Dedifferentiated amniotic fluid mesenchymal stem cell (primary cell): Measurements from ENCODE around the gene GNA15.
A peak's percentile ranks its signal among the peaks of the same experiment; 100 is the strongest.

ENCODE experiments used
- DNase-seq: peaks from one replicate; pipeline ENCODE4 v3.0.0-alpha.2; 2016; ENCODE audit errors: extremely low spot score

GNA15 gene

DNA sequence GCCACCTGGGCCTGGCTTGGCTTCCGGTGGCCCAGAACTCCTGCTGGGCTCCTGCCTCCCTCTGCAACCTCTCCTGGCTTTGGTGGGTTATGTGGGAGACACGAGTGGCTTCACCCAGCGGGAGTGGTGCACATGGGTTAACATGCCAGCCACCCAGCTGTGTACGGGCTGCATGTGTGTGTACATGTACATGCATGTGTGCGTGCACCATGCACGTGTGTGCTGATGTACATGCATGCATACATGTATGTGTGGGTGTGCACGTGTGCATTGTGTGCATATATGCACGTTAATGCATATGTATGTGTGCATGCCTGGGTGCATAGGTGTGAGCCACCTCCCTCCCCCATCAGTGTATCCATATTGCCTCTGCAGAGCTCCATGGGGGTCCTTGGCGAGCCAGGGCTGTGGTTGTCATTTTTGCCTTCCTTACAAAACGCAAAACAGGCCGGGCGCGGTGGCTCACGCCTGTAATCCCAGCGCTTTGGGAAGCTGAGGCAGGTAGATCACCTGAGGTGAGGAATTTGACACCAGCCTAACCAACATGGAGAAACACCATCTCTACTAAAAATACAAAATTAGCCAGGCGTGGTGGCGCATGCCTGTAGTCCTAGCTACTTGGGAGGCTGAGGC, 29.2 kb upstream of the GNA15 start:
- no peak for DNase-seq

DNA sequence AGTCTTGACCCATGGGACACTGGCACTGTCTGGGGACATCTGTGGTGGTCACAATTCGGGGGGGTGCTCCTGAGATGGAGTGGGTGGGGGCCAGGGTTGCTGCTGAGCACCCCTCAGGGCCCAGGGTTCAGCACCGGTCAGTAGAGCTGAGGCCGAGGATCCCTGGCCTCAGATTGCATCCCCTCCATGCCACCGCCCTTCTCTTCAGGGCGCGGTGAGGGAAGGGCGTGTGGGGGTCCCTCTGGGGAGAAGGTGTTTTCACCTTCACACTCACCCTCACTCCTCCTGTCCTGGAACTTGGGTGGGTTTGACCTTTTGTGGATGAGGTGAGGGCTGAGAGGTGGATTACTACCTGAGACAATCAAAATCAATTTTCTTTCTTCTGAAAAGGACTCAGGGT, 28.2 kb upstream of the GNA15 start:
- no peak for DNase-seq

DNA sequence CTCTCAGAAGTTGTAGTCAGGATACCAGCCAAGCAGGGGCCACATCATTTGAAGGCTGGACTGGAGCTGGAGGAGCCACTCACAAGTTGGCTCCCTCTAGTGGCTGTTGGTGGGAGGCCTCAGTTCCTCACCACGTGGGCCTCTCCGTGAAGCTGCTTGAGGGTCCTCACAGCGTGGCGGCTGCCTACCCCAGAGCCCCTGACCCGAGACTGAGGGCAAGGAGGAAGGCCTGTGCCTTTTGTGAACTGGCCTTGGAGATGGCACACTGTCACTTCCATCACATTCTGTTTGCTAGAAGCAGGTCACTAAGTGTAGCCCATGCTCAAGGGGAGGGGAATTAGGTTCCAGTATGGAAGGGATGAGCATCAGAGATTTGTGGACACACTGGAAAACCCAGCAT, 27.1 kb upstream of the GNA15 start:
- peak; percentile 35 for DNase-seq

DNA sequence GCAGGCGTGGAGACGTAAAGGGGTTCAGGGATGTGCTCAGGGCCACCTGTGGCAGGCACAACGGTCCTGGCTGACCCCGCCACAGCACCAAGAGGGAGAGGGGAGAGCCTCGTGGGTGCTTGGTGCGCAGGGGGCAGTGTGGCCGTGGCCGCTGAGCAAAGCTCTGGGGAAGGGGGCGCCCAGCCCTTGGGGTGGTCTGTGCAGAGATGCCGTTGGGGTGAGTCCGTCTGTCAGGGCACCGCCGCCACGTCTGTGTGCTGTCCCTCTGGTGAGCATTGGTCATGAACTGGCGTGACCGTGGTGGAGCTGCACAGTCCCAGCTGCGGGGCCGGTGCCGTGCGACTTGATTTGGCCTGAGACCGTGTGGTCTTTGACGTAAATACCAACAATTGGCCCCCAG, 26.3 kb upstream of the GNA15 start:
- DNase-seq: no peak

DNA sequence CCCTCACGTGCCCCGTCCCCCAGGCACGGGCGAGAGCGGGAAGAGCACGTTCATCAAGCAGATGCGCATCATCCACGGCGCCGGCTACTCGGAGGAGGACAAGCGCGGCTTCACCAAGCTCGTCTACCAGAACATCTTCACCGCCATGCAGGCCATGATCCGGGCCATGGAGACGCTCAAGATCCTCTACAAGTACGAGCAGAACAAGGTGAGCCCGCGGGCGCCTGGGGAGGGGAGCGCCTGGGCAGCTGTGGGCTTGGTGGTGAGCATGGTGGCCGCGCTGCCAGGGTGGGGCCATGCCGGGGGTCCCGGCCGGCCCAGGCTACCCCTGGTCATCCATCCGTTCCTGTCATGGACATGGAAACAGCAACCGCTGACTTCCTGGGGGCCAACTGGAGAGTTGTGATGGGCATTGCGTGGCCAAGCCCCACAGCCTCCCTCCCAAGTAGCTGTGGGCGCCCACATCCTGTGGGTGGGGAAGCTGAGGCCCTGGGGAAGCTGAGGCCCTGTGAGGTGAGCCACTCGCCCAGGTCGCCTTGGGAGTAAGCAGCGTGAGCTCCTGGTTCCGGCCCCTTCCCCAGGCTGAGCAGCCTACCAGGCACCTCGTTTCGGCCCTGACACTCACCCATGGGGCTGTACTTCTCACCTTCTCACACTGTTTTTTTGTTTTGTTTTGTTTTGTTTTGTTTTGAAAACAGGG, 25.6 kb upstream of the GNA15 start:
- DNase-seq: no peak

DNA sequence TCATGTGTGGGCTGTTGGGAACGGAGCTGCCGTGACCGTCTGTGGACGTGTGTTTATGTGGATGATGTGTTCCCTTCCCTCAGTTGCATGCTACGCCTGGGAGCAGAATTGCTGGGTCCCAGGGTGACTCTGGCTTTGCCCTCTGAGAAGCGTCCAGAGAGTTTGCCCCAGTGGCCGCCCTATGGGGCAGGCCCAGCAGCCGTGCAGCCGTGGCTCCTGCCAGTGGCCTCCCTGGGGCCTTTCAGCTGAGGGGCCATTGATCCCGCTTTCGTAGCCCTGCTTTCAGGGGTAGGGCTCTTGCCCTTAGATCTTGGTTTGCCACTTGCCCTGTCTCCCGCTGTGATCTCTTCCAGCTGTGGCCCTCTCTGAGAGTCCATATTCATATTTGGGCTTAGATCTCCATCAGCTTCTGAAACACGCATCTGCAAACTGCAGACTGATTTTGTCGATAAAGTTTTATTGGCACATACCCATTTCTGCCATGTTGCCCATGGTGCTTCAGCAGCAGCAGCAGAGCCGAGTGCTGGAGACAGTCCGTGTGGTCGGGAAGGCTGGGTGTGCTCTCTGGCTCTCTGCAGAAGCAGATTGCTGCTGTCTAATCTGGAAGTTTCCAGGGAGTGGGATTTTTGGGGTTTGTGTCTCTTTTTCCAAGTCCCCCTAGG, 24.1 kb upstream of the GNA15 start:
- DNase-seq: no peak

DNA sequence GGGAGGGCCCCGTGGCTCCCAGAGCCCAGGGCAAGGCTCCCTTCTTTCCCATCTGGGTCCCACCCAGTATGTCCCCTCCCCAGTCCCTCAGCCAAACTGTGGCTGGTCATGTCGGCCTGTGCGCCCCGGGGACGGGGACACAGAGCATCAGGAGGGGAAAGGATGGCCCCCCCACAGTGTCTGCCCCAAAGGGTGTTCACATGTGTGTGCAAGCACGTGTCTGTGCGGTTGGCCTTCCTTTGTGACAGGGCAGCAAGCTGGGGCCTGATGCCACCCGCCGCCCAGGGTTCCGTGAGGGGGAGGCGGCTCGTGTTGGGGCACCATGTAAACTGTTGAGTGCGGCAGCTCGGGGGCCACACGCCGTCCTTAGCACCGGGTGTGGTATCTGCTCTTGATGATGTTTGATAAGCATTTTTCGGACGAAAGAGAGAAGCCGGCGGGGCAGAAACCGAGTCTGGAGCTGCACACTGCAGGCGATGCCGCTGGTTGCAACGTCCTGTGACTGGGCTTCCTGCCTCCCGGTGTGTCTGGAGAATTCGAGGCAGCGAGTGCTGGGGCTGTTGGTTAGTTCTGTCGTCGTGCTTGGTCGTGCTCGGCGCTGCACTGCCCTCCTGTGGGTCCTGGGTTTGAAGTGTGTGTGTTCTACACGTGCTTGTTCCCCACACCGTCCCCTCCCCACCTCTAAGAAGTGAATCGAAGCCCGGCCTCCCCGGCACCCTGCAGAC, 23.3 kb upstream of the GNA15 start:
- DNase-seq: no peak

DNA sequence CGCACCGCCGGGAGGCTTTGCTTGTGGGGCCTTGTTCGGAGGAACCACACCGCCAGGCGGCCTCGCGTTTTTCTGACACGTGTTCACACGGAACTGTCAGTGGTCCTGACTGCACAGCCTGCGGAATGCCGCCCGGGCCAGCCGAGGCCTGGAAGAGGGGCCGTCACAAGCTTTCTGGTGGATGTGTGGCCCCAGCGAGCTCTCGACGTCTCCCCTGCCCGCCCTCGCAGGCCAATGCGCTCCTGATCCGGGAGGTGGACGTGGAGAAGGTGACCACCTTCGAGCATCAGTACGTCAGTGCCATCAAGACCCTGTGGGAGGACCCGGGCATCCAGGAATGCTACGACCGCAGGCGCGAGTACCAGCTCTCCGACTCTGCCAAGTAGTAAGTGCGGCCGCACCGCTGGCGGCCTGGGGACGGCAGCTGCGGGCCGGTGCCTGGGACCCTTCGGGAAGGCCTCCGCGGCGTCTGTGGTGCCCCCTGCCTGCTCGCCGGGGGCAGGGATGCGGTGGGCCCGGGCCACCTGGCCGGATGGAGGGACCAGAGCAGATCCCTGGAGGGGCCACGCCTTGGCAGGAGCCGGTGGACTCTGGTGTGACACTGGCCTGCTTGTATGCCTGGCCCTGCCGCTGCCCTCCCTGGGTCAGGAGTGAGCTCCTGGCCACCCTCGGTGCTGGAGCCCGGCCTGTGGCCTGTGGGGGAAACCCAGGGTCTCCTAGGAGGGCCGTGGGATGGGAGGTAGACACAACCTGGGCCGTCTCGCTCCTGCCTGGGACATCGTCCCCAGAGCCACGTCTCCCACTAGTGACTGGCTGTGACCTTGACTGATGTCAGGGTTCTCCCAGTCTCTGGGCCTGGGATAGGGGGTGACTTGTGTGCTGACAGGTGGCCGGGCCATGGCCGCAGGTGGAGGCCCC, 22.5 kb upstream of the GNA15 start:
- DNase-seq: no peak

DNA sequence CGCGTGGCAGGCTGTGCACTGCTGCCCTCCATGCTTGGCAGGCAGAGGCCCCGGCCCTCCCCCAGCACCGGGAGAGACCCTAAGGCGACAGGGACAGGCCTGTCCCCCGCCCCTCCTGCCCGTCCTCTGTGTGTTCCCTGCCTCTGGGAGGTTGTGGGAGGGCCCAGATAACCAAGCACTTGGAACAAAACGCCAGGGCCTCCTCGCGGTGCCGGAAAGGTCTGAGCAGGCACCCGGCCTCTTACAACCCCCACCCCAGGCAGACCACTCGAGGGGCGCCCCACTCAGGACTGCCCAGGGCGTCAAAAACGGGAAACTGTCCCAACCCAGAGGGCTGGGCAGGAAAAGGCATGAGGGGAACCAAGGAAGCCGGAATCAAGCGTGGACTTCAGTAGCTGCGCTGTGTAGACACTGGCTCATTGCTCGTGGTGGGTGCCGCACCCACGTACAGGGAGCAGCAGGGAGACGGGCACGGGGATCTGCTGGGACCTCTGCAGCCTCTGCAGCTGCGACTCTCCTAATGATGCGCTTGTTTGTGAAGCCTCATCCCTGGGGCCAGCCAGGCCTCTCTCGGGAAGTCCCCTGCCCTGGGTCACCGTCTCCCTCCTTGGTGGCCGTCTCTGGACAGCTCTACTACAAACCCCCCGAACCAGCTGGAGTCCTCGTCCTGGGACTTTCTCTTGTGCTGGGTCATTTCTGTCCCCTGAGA, 21.7 kb upstream of the GNA15 start:
- DNase-seq: no peak

DNA sequence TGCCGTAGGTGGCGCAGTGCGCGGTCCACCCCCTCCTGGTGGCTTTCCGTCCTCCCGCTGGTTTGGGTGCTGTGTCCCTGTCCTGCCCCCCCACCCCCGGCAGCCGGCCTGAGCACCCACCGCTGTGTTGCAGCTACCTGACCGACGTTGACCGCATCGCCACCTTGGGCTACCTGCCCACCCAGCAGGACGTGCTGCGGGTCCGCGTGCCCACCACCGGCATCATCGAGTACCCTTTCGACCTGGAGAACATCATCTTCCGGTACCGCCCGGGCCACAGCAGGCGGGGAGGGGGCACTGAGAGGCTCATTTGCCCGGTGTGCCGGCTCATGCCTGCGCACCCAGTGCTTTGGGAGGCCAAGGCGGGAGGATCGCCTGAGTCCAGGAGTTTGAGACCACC, 21.0 kb upstream of the GNA15 start:
- no peak for DNase-seq

DNA sequence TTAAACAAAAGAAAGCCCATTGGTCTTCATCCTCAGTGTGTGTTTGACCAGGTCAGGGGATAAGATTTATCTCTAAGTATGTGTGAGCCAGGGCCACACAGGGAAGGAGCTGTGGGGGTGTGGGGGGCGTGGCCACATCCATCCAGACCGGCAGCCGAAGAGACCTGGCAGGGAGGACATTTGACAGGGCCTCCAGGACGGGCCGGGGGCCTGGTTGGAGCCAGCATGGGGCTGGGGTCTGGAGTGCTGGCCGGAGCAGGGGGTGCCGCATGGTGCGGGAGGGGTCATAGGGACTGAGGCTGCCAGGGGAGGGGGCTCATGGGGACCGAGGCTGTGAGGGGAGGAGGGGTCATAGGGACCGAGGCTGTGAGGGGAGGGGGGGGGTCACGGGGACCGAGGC, 20.4 kb upstream of the GNA15 start:
- DNase-seq: no peak

DNA sequence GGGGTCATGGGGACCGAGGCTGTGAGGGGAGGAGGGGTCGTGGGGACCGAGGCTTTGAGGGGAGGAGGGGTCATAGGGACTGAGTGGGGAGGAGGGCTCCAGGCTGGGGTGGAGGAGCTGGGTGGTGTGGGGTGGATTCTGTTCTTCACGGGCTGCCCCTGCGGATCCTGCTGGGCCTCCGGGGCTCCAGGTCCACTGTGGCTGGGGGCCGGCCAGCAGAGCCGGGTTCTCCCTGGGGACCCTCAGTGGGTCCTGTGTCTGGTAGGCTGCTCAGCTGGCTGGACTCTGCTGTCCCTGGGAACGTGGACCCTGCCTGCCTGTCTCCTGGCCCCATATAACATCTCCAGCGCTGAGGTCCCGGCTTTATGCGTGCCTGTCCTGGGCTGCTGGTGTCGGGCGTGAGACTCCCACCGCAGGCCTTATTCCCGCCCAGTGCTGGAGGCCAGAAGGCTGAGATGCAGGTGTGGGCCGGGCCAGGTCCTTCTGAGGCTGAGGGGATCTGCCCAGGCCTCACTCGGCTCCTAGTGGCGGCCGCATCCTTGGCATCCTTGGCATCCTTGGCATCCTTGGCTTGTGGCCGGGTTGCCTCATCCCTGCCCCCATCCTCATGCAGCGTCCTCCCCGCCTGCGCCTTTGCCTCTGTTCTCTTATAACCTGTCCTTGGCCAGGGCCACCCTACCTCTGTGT, 19.8 kb upstream of the GNA15 start:
- no peak for DNase-seq

DNA sequence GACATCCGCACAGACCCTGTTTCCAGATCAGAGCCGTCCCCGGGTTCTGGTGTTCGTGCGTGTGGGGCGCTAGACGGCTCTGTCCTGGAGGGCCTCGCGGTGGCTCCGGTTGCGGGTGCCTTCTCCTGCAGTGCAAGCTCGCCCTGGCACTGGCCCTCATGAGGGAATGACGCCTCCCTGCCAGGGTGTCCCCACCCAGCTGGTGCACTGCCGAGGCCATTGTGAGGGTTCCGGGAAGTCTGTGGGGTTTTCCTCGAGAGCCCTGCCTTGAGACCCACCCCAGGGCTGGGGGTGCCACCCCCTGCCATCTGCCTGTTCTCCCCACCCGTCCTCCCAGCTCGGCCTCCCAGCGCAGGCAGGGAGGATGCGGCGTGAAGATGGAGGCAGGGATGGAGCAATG, 19.2 kb upstream of the GNA15 start:
- no peak for DNase-seq

DNA sequence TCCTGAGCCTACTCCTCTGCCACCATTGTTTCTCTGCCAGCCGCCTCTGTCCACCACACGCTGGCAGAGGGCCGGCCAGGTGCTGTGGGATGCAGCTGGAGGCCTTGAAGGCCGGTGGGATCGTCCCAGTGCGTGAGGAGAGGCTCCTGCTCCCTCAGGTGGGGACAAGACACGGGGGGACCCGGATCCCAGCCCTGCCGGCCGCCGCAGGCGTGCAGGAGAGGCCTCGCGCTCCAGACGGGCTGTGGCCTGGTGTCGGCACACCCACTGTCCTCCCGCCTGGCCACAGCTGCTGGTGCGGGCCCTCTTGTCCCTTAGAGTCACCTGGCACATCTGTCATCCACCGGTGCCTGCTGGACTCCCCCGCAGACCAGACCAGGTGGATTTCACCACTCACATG, 18.1 kb upstream of the GNA15 start:
- DNase-seq: no peak

DNA sequence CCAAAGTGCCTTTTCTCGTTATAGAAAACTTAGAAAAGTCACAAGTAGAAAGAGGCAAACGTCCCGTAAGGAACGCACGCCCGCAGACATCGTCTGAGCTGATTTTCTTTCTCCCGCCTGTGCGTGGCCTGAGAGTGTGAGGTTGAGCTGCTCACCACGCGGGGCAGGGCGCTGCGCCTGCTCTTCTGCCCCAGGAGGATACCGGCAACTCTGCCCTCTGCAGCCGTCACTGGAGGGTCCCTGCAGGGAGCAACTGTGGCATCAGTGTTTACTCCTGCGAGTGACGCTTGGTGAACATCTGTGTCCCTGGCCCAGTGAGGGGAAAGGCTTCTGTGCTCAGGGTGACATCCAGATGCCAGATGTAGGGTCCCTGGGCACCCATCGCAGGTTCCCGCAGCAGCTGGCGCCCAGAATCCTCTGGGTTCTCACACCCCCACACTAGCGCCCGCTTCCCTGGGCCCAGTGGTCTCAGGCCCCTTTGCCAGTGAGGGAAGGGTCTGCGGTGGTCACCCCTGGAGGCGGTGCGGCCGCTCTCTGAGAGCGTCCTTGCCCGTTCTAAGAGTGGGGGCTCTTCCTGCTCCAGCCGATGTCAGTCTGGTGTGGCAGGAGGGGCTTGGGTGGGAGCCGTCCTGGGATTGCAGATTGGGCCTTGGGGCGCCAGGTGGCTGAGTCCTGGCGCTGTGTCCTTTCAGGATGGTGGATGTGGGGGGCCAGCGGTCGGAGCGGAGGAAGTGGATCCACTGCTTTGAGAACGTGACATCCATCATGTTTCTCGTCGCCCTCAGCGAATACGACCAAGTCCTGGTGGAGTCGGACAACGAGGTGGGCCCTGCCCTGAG, 17.4 kb upstream of the GNA15 start:
- DNase-seq: no peak

DNA sequence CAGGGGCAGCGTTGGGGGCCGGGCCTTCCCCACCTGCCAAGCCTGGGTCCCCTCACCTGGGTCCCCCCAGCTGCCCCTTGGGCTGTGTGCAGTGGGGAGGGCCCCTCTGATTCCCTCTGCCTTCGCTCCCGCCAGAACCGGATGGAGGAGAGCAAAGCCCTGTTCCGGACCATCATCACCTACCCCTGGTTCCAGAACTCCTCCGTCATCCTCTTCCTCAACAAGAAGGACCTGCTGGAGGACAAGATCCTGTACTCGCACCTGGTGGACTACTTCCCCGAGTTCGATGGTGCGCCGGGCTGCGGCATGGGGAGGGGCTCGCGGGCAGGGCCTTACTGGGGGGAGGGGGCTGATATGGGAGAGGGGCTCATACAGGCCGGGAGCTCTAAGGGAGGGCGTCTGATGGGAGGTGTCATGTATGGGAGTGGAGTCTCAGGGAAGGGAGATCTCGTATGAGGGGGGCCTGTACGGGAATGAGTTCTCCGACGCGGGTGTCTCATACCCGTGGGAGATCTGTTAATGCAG, 16.7 kb upstream of the GNA15 start:
- no peak for DNase-seq

DNA sequence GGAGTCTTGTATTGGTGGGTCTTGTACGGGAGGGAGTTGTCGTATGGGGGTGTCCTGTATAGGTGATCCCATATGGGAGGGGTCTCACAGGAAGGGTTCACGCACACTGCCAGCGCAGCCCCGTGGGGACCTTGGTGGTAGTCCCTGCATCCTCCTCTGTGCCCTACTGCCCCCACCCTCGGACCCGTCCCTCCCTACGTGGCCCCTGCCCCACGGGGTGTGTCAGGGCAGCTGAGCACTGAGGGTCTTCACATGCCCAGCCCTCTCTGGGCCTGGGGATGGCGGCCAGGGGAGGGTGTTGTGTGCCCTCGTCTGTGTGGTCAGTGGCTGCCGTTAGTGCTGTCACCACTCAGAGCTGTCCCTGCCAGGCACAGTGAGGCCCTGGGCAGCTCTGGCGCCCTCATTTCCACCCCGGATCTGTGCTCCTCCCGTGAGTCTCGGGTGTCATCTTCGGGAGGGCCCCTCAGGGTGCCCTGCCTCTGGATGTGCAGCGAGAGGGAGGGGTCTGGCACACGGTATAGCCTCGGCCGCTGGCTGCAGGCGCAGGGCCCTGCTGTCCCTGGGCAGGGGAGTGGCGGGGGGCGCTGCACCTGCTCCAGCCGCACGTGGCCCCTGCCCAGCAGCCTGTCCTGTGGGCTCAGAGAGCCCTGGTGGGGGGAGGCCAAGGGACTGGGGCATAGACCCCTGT, 16.0 kb upstream of the GNA15 start:
- no peak for DNase-seq

DNA sequence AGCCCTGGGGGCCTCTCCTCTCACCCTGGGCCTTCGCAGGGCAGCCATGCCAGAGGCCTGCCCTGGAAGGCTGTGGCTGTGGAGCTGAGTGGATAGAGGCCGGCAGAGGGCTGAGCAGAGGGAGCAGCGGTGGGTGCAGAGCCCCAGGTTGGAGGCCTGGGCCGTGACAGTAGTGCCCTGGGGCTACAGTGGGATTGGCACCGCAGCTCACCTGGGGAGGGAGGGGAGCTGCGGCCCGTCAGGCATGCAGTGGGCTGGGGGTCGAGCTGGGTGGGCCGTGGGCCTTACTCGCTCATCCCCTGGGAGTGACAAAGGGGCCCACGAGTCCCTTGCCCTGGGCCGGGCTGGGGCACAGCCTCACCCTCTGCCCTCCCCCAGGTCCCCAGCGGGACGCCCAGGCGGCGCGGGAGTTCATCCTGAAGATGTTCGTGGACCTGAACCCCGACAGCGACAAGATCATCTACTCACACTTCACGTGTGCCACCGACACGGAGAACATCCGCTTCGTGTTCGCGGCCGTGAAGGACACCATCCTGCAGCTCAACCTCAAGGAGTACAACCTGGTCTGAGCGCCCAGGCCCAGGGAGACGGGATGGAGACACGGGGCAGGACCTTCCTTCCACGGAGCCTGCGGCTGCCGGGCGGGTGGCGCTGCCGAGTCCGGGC, 15.1 kb upstream of the GNA15 start:
- no peak for DNase-seq
